BE2C (cell line): ENCODE measurements around the gene CERS1.

Source experiments
- DNase-seq: peaks from one replicate; pipeline ENCODE4 v3.0.0-alpha.2; 2020
- H3K27me3 ChIP-seq: fragments of 250-450 bp; sonication (Bioruptor Pico); 2 replicates; pipeline ENCODE4 v1.5.1; 2020; ENCODE audit warnings: mild to moderate bottlenecking
- H3K36me3 ChIP-seq: fragments of 250-450 bp; sonication (Bioruptor Pico); 2 replicates; pipeline ENCODE4 v1.5.1; 2020; ENCODE audit warnings: mild to moderate bottlenecking
- H3K4me1 ChIP-seq: fragments of 250-450 bp; sonication (Bioruptor Pico); 2 replicates; pipeline ENCODE4 v1.5.1; 2020
- H3K4me3 ChIP-seq: 2 replicates; pipeline ENCODE4 v1.5.1; 2011; ENCODE audit warnings: low read depth, low read length
- H3K9me3 ChIP-seq: fragments of 250-450 bp; sonication (Bioruptor Pico); 2 replicates; pipeline ENCODE4 v1.5.1; 2020
- TF ChIP-seq, protein P1 (sequence below): IDR thresholded peaks from 2 replicates; pipeline ENCODE4 v1.5.1; 2012; ENCODE audit warnings: mild to moderate bottlenecking, low read depth, low read length

Gene CERS1

DNA sequence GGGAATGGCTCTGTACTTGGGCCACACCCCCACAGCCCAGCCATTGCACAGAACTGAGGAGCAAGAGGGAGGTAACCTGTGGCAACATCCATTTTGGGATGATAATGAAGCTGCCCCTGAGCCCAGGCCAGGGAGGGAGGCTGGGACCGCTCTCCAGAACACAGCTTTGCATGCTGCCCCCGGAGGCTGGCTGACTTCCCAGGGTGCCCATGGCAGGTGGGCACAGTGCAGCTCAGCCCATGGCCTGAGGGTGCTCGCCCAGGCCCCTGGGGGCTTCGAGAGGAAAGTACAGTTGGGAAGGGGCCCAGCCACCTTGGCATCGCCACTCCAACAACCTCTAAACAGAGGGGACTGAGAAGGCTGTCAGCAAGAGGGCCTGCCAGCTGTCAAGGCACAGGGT is 17.5 kb upstream of the CERS1 start:
- TF ChIP-seq, protein P1, sequence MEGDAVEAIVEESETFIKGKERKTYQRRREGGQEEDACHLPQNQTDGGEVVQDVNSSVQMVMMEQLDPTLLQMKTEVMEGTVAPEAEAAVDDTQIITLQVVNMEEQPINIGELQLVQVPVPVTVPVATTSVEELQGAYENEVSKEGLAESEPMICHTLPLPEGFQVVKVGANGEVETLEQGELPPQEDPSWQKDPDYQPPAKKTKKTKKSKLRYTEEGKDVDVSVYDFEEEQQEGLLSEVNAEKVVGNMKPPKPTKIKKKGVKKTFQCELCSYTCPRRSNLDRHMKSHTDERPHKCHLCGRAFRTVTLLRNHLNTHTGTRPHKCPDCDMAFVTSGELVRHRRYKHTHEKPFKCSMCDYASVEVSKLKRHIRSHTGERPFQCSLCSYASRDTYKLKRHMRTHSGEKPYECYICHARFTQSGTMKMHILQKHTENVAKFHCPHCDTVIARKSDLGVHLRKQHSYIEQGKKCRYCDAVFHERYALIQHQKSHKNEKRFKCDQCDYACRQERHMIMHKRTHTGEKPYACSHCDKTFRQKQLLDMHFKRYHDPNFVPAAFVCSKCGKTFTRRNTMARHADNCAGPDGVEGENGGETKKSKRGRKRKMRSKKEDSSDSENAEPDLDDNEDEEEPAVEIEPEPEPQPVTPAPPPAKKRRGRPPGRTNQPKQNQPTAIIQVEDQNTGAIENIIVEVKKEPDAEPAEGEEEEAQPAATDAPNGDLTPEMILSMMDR: no peak
- no peak overlapping the region for H3K4me3 ChIP-seq
- H3K27me3 ChIP-seq: no peaks in the 10 kb centered on the region
- H3K36me3 ChIP-seq: no peaks in the 10 kb centered on the region; the same call in none of the 2 replicates
- no peaks in the 10 kb centered on the region for H3K9me3 ChIP-seq
- no peaks in the 10 kb centered on the region for H3K4me1 ChIP-seq
- DNase-seq: no peak

DNA sequence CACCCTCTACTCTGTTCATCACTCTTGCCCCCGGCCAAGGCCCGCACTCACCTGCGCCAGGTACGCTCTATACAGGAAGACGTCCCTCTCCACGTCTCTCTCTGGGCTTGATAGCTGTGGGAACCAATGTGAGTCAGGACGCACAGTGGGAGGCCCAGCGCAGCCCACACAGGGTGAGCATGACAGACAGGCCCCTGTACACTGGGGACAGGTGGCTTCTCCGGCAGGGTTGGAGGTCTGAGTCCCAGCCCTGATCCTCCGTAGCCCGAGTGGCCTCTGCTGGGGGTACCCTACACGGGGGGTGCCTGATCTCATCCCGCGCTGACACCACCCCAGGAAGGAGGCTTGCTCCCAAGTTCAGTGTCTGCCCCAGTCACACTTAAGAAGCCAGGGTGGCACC is 17.0 kb upstream of the CERS1 start:
- TF ChIP-seq, protein P1: no peak
- Histone ChIP-seq H3K27me3 (no peaks in the 10 kb centered on the region), H3K36me3 (no peaks in the 10 kb centered on the region; the same call in none of the 2 replicates), H3K4me1 (no peaks in the 10 kb centered on the region), H3K9me3 (no peaks in the 10 kb centered on the region), H3K4me3 (no peak overlapping the region)
- DNase-seq: peak; percentile 10

DNA sequence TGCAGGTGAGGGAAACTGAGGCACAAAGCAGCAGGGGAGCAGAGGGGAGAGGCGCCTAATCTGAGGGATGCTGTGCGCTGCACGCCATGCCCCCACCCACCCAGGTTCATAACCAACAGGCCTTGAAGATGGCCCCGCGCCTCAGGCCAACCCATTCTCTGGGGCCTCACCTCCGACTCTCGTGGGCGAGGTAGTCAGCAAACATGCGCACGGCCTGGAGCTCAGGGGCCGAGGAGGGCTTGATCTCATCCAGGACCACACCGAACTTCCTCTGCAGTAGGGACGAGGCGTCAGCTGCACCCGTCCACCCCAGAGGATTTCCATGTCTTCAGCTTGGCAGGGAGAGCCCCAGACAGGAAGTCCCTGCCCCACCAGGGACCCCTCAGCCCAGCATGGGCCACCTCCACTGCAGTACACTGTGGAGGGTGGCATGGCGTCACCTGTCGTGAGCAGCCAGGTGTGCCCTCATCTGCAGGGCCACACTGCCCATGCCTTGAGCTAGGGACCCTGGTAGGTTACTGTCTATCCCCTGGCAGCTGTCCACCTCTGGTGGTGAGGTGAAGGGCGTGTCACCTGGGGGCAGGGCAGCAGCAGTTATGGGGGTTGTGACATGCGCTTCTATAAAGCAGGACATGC is 15.0 kb upstream of the CERS1 start:
- Histone ChIP-seq H3K36me3 (peaks cover 10% of the 10 kb centered on the region), H3K9me3 (no peaks in the 10 kb centered on the region)
- TF ChIP-seq, protein P1: no peak

DNA sequence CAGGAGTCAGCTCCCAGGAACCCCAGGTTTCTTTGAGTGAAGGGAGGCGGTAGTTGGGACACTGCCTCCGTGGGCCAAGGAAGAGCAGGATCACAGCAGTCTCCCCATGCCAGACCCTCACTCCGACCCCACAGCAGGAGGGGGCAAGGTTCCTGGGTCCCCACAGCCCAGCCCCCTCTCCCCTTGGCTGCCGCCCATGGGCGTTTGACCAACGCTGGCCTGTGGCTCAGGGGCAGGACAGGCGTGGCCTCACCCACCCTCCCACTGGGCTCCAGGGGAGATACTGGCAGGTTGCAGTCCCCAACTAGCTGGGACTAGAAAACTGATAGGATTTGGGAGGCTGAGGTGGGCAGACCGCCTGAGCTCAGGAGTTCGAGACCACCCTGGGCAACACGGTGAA is 14.1 kb upstream of the CERS1 start:
- peaks cover 10% of the 10 kb centered on the region for H3K36me3 ChIP-seq
- TF ChIP-seq, protein P1: no peak
- DNase-seq: no peak

More for the DNA sequence above, 15.0 kb upstream of the CERS1 start:
- Histone ChIP-seq H3K4me3 (no peak overlapping the region), H3K27me3 (no peaks in the 10 kb centered on the region), H3K4me1 (no peaks in the 10 kb centered on the region)
- DNase-seq: no peak

DNA sequence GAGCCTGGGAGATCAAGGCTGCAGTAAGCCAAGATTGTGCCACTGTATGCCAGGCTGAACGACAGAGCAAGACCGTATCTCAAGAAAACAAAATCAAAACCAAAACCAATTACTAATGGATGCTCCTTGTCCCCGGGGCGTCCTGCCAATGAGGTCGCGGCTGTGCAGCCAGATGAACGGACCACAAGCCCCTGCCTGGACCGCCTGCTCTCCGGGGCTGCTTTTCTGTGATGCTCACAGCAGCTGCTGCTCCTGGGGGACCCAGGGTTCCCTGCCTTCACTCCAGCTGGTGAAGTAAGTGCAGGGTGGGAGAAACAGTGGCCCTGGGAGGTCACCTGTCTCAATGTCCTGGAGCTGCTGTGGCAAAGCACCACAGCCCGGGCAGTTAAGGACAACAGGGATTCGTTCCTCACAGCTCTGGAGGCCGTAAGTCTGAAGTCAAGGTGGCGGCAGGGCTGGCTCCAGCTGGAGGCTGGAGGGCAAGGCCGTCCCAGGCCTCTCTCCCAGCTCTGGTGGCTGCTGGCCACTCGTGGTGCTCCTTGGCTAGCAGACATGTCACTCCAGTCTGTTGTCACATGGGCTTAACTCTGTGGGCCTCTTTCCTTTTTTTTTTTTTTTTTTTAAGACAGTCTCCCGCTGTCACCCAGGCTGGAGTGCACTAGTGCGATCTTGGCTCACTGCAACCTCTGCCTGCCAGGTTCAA is 13.1 kb upstream of the CERS1 start:
- no peak for DNase-seq
- H3K36me3 ChIP-seq: peaks cover 10% of the 10 kb centered on the region
- no peaks in the 10 kb centered on the region for H3K27me3 ChIP-seq
- no peaks in the 10 kb centered on the region for H3K9me3 ChIP-seq
- TF ChIP-seq, protein P1: no peak
- no peaks in the 10 kb centered on the region for H3K4me1 ChIP-seq
- no peak overlapping the region for H3K4me3 ChIP-seq

More for the DNA sequence above, 14.1 kb upstream of the CERS1 start:
- Histone ChIP-seq H3K9me3 (no peaks in the 10 kb centered on the region), H3K4me3 (no peak overlapping the region), H3K27me3 (no peaks in the 10 kb centered on the region), H3K4me1 (no peaks in the 10 kb centered on the region)
